ENCODE results near the gene SEMA3G. TPM values are rescaled to one million over a fixed set of nuclear protein-coding genes. Genes with fewer than 3 reads are reported as not detected.

Gene SEMA3G
- total and polyA plus RNA-seq, 7 experiments from 2014 or later: 0.10 to 0.24 TPM; not detected in 5

DNA sequence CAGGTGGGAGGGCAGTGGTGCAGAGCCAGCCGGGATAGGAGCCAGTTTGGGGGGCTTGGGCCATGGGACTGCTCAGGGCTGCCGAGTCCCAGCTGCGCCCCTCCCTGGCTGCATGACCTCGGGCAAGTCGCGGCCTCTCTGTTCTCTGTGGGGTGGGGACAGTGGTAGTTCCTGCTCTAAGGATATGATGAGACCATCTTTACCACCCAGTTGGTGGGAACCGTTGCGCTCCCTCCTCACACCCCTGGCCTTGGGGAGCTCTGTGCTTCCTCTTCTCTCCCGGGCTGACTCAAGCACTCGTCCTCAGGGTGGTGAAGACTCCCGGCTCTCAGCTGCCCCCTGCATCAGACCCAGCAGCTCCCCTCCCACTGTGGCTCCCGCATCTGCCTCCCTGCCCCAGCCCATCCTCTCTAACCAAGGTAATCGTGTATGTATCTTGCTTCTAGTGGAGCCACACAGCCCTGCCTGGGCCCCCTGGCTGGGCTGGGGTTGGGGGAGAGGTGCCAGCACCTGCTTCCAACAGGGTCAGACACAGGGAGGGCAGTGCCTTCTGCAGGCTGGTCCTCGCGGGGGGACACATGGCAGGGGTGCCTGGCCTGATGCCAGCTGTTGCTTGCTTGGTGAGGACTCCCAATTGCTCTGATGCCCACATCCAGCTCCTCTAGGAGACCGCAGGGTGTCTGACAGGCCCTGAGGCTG is 35.1 kb upstream of the SEMA3G start:
- intact Hi-C loops (cut with micrococcal nuclease): no loop called here
- Histone ChIP-seq H3K27me3 (ENCODE audit: control insufficient read depth in 2 of 2, insufficient read depth in 2 of 2, low read length in 2 of 2) (no peaks in the 10 kb centered on the region), H3K27ac (ENCODE audit: low read depth, low read length) (no peak overlapping the region), H3K9me3 (ENCODE audit: control insufficient read depth in 2 of 3, low read length in 3 of 3) (no peaks in the 10 kb centered on the region), H3K4me1 (ENCODE audit: control insufficient read depth in 2 of 2, insufficient read depth in 2 of 2, low read length in 2 of 2) (no peaks in the 10 kb centered on the region), H3K4me3 (ENCODE audit: low read length) (no peak overlapping the region), H3K36me3 (ENCODE audit: control insufficient read depth in 2 of 3, insufficient read depth in 3 of 3, low read length in 3 of 3) (peaks cover 7 to 91% (median 29%) of the 10 kb centered on the region in 3 experiments)
- H3K4me1 Mint-ChIP-seq: peaks cover 0 to 3% (median 0%) of the 10 kb centered on the region in 7 donors
- no peak overlapping the region for H3K4me3 Mint-ChIP-seq
- DNase-seq: no peak
- no peak overlapping the region for H3K27ac Mint-ChIP-seq
- ATAC-seq: no peak
- CTCF ChIA-PET: interaction anchor here (0.9 kb wide), 1 partner anchor 9 kb away, joined by 3 read pairs; no protein-coding TSS in a partner anchor
- no peaks in the 10 kb centered on the region for H3K9me3 Mint-ChIP-seq
- POLR2A ChIA-PET: no interaction called here
- H3K36me3 Mint-ChIP-seq: peaks cover 0 to 39% (median 8%) of the 10 kb centered on the region in 5 donors
- no peaks in the 10 kb centered on the region for H3K27me3 Mint-ChIP-seq

- no peaks in the 10 kb centered on the region for H3K4me1 ChIP-seq (ENCODE audit: control insufficient read depth in 2 of 2, insufficient read depth in 2 of 2, low read length in 2 of 2)
- ATAC-seq (no peak), DNase-seq (no peak)
- no peak overlapping the region for H3K4me3 ChIP-seq (ENCODE audit: low read length)
- peaks cover 7 to 90% (median 32%) of the 10 kb centered on the region in 3 experiments for H3K36me3 ChIP-seq (ENCODE audit: control insufficient read depth in 2 of 3, insufficient read depth in 3 of 3, low read length in 3 of 3)
- Mint-ChIP-seq H3K27ac (peak overlapping the region in 1 of 9 donors; percentile 5), H3K36me3 (peaks cover 0 to 43% (median 8%) of the 10 kb centered on the region in 5 donors), H3K9me3 (no peaks in the 10 kb centered on the region), H3K27me3 (no peaks in the 10 kb centered on the region), H3K4me1 (peaks cover 0 to 3% (median 0%) of the 10 kb centered on the region in 7 donors), H3K4me3 (no peak overlapping the region)
- CTCF ChIA-PET: no interaction called here
- H3K27ac ChIP-seq (ENCODE audit: low read depth, low read length): no peak overlapping the region
- intact Hi-C loops (cut with micrococcal nuclease): no loop called here
- H3K9me3 ChIP-seq (ENCODE audit: control insufficient read depth in 2 of 3, low read length in 3 of 3): no peaks in the 10 kb centered on the region
- POLR2A ChIA-PET: no interaction called here
- H3K27me3 ChIP-seq (ENCODE audit: control insufficient read depth in 2 of 2, insufficient read depth in 2 of 2, low read length in 2 of 2): no peaks in the 10 kb centered on the region
These were observed 34.4 kb upstream of the SEMA3G start for GRCh38 chr3:52479037-52479876.

DNA sequence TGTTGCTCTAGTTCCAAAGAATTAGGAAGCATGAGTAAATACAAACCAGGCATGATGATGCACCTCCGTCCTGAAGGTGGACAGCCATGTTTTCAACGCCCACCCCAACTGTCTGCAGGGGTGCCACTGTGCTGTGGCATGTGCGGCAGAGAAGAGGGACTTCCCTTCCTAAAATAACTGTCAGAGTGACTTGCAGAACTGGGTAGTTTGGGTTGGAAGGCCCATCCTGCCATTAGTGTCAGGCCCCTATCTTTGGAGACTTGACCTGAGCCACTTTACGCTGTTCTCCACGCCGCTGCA is 32.8 kb upstream of the SEMA3G start:
- peak overlapping the region in 1 of 9 donors; percentile 3 for H3K27ac Mint-ChIP-seq
- intact Hi-C loops (cut with micrococcal nuclease): no loop called here
- ATAC-seq (no peak), DNase-seq (no peak)
- Histone ChIP-seq H3K27ac (ENCODE audit: low read depth, low read length) (no peak overlapping the region), H3K9me3 (ENCODE audit: control insufficient read depth in 2 of 3, low read length in 3 of 3) (no peaks in the 10 kb centered on the region), H3K36me3 (ENCODE audit: control insufficient read depth in 2 of 3, insufficient read depth in 3 of 3, low read length in 3 of 3) (peaks cover 7 to 95% (median 32%) of the 10 kb centered on the region in 3 experiments), H3K4me1 (ENCODE audit: control insufficient read depth in 2 of 2, insufficient read depth in 2 of 2, low read length in 2 of 2) (no peaks in the 10 kb centered on the region), H3K27me3 (ENCODE audit: control insufficient read depth in 2 of 2, insufficient read depth in 2 of 2, low read length in 2 of 2) (no peaks in the 10 kb centered on the region), H3K4me3 (ENCODE audit: low read length) (no peak overlapping the region)
- peaks cover 0 to 3% (median 0%) of the 10 kb centered on the region in 7 donors for H3K4me1 Mint-ChIP-seq
- ChIA-PET POLR2A (no interaction called here), CTCF (no interaction called here)
- no peak overlapping the region for H3K4me3 Mint-ChIP-seq
- H3K36me3 Mint-ChIP-seq: peaks cover 0 to 56% (median 8%) of the 10 kb centered on the region in 5 donors
- H3K27me3 Mint-ChIP-seq: no peaks in the 10 kb centered on the region
- no peaks in the 10 kb centered on the region for H3K9me3 Mint-ChIP-seq

GRCh38 chr3:52477076-52477795 is 32.3 kb upstream of the SEMA3G start:
- no peak for DNase-seq
- H3K4me1 Mint-ChIP-seq: peaks cover 0 to 3% (median 0%) of the 10 kb centered on the region in 7 donors
- ChIA-PET POLR2A (no interaction called here), CTCF (no interaction called here)
- no peak overlapping the region for H3K4me3 Mint-ChIP-seq
- peaks cover 0 to 56% (median 8%) of the 10 kb centered on the region in 5 donors for H3K36me3 Mint-ChIP-seq
- Histone ChIP-seq H3K27ac (ENCODE audit: low read depth, low read length) (no peak overlapping the region), H3K36me3 (ENCODE audit: control insufficient read depth in 2 of 3, insufficient read depth in 3 of 3, low read length in 3 of 3) (peaks cover 7 to 95% (median 34%) of the 10 kb centered on the region in 3 experiments), H3K27me3 (ENCODE audit: control insufficient read depth in 2 of 2, insufficient read depth in 2 of 2, low read length in 2 of 2) (no peaks in the 10 kb centered on the region), H3K9me3 (ENCODE audit: control insufficient read depth in 2 of 3, low read length in 3 of 3) (no peaks in the 10 kb centered on the region), H3K4me1 (ENCODE audit: control insufficient read depth in 2 of 2, insufficient read depth in 2 of 2, low read length in 2 of 2) (no peaks in the 10 kb centered on the region), H3K4me3 (ENCODE audit: low read length) (no peak overlapping the region)
- no peak overlapping the region for H3K27ac Mint-ChIP-seq
- H3K27me3 Mint-ChIP-seq: no peaks in the 10 kb centered on the region
- intact Hi-C loops (cut with micrococcal nuclease): no loop called here
- no peaks in the 10 kb centered on the region for H3K9me3 Mint-ChIP-seq
- no peak for ATAC-seq

GRCh38 chr3:52473026-52473425 is 28.1 kb upstream of the SEMA3G start:
- Histone ChIP-seq H3K9me3 (ENCODE audit: control insufficient read depth in 2 of 3, low read length in 3 of 3) (no peaks in the 10 kb centered on the region), H3K27me3 (ENCODE audit: control insufficient read depth in 2 of 2, insufficient read depth in 2 of 2, low read length in 2 of 2) (no peaks in the 10 kb centered on the region), H3K4me3 (ENCODE audit: low read length) (no peak overlapping the region), H3K36me3 (ENCODE audit: control insufficient read depth in 2 of 3, insufficient read depth in 3 of 3, low read length in 3 of 3) (peaks cover 2 to 84% (median 18%) of the 10 kb centered on the region in 3 experiments), H3K4me1 (ENCODE audit: control insufficient read depth in 2 of 2, insufficient read depth in 2 of 2, low read length in 2 of 2) (no peaks in the 10 kb centered on the region), H3K27ac (ENCODE audit: low read depth, low read length) (no peak overlapping the region)
- H3K4me3 Mint-ChIP-seq: no peak overlapping the region
- ATAC-seq (peak; percentile 9), DNase-seq (no peak)
- H3K27ac Mint-ChIP-seq: no peak overlapping the region
- ChIA-PET POLR2A (no interaction called here), CTCF (interaction anchor here (0.7 kb wide), 1 partner anchor 90 kb away, joined by 3 read pairs; no protein-coding TSS in a partner anchor)
- H3K36me3 Mint-ChIP-seq: peaks cover 0 to 45% (median 5%) of the 10 kb centered on the region in 5 donors
- H3K4me1 Mint-ChIP-seq: peaks cover 4 to 10% (median 6%) of the 10 kb centered on the region in 7 donors
- no peaks in the 10 kb centered on the region for H3K9me3 Mint-ChIP-seq
- no peaks in the 10 kb centered on the region for H3K27me3 Mint-ChIP-seq
- intact Hi-C loops (cut with micrococcal nuclease): loop anchor here (5.0 kb wide), 1 partner anchor 599 kb away; no protein-coding TSS in a partner anchor

GRCh38 chr3:52472239-52473000 is 27.5 kb upstream of the SEMA3G start:
- Mint-ChIP-seq H3K36me3 (peaks cover 0 to 41% (median 4%) of the 10 kb centered on the region in 5 donors), H3K4me3 (no peak overlapping the region), H3K4me1 (peaks cover 4 to 10% (median 6%) of the 10 kb centered on the region in 7 donors), H3K27me3 (no peaks in the 10 kb centered on the region), H3K9me3 (no peaks in the 10 kb centered on the region), H3K27ac (peak overlapping the region in 1 of 9 donors; percentile 25)
- H3K27ac ChIP-seq (ENCODE audit: low read depth, low read length): no peak overlapping the region
- no peaks in the 10 kb centered on the region for H3K9me3 ChIP-seq (ENCODE audit: control insufficient read depth in 2 of 3, low read length in 3 of 3)
- ATAC-seq: no peak
- POLR2A ChIA-PET: interaction anchor here (0.8 kb wide), 1 partner anchor 16 kb away, joined by 3 read pairs; no protein-coding TSS in a partner anchor
- no peaks in the 10 kb centered on the region for H3K4me1 ChIP-seq (ENCODE audit: control insufficient read depth in 2 of 2, insufficient read depth in 2 of 2, low read length in 2 of 2)
- no peak overlapping the region for H3K4me3 ChIP-seq (ENCODE audit: low read length)
- H3K36me3 ChIP-seq (ENCODE audit: control insufficient read depth in 2 of 3, insufficient read depth in 3 of 3, low read length in 3 of 3): peaks cover 0 to 80% (median 12%) of the 10 kb centered on the region in 3 experiments
- CTCF ChIA-PET: interaction anchor here (0.5 to 0.7 kb wide), 2 partner anchors 14 to 91 kb away, joined by 3 read pairs; no protein-coding TSS in a partner anchor
- intact Hi-C loops (cut with micrococcal nuclease): loop anchor here (5.0 kb wide), 1 partner anchor 600 kb away; no protein-coding TSS in a partner anchor
- H3K27me3 ChIP-seq (ENCODE audit: control insufficient read depth in 2 of 2, insufficient read depth in 2 of 2, low read length in 2 of 2): no peaks in the 10 kb centered on the region
- no peak for DNase-seq
